Measurements from ENCODE around the gene RAB4A. TPM values are rescaled to one million over a fixed set of nuclear protein-coding genes. Genes with fewer than 3 reads are reported as not detected.

The RAB4A gene
- total RNA-seq, 1 donor from 2014 or later: 63.0 TPM

DNA sequence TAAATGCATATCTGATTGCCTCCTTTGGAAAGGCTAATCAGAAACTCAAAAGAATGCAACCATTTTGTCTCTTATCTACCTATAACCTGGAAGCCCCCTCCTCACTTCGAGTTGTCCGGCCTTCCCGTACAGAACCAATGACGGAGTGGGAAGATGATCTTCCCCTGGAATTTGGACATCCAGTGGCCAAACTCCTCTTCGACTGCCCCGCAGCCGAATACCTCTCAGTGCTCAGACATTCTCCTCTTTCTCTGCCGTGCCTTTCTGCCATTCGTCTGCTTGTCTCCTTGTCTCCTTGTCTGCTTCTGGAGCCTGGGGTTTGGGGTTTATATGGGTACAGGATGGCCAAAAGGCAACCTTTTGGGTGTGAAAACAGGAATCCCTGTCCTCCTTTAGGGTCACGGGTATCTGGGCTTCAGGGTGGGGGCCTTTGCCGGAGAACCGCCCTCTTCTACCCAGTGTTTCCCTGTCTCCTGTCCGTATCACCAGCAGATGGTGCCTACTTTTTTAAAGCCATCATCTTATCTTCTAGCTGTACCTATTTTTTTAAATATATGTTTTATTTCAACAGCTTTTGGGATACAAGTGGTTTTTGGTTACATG lies 35.9 kb upstream of the RAB4A start:
- DNase-seq: no peak
- H3K4me1 Mint-ChIP-seq (ENCODE audit: low read depth, unreplicated experiment): peaks cover 4% of the 10 kb centered on the region
- no peaks in the 10 kb centered on the region for H3K9me3 Mint-ChIP-seq (ENCODE audit: unreplicated experiment)
- H3K36me3 Mint-ChIP-seq (ENCODE audit: unreplicated experiment): no peaks in the 10 kb centered on the region
- H3K27ac Mint-ChIP-seq (ENCODE audit: unreplicated experiment): no peak overlapping the region
- H3K27me3 Mint-ChIP-seq (ENCODE audit: unreplicated experiment): peaks cover 5% of the 10 kb centered on the region
- no peak overlapping the region for H3K4me3 Mint-ChIP-seq (ENCODE audit: unreplicated experiment)
- TF ChIP-seq, protein P1, sequence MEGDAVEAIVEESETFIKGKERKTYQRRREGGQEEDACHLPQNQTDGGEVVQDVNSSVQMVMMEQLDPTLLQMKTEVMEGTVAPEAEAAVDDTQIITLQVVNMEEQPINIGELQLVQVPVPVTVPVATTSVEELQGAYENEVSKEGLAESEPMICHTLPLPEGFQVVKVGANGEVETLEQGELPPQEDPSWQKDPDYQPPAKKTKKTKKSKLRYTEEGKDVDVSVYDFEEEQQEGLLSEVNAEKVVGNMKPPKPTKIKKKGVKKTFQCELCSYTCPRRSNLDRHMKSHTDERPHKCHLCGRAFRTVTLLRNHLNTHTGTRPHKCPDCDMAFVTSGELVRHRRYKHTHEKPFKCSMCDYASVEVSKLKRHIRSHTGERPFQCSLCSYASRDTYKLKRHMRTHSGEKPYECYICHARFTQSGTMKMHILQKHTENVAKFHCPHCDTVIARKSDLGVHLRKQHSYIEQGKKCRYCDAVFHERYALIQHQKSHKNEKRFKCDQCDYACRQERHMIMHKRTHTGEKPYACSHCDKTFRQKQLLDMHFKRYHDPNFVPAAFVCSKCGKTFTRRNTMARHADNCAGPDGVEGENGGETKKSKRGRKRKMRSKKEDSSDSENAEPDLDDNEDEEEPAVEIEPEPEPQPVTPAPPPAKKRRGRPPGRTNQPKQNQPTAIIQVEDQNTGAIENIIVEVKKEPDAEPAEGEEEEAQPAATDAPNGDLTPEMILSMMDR (IDR thresholded peaks at IDR 0.05; ENCODE audit: partially characterized antibody, unreplicated experiment): no peak

- TF ChIP-seq, protein P1 (IDR thresholded peaks at IDR 0.05; ENCODE audit: partially characterized antibody, unreplicated experiment): no peak
- Mint-ChIP-seq H3K27ac (ENCODE audit: unreplicated experiment) (no peak overlapping the region), H3K9me3 (ENCODE audit: unreplicated experiment) (no peaks in the 10 kb centered on the region), H3K4me1 (ENCODE audit: low read depth, unreplicated experiment) (no peaks in the 10 kb centered on the region), H3K4me3 (ENCODE audit: unreplicated experiment) (no peak overlapping the region), H3K27me3 (ENCODE audit: unreplicated experiment) (peaks cover 5% of the 10 kb centered on the region), H3K36me3 (ENCODE audit: unreplicated experiment) (no peaks in the 10 kb centered on the region)
- no peak for DNase-seq
Observed at GRCh38 chr1:229237320-229237719, 33.6 kb upstream of the RAB4A start.

GRCh38 chr1:229238231-229238630 lies 32.7 kb upstream of the RAB4A start:
- Mint-ChIP-seq H3K36me3 (ENCODE audit: unreplicated experiment) (no peaks in the 10 kb centered on the region), H3K4me3 (ENCODE audit: unreplicated experiment) (no peak overlapping the region), H3K9me3 (ENCODE audit: unreplicated experiment) (no peaks in the 10 kb centered on the region), H3K27ac (ENCODE audit: unreplicated experiment) (no peak overlapping the region), H3K27me3 (ENCODE audit: unreplicated experiment) (peaks cover 5% of the 10 kb centered on the region), H3K4me1 (ENCODE audit: low read depth, unreplicated experiment) (no peaks in the 10 kb centered on the region)
- DNase-seq: no peak
- TF ChIP-seq, protein P1 (IDR thresholded peaks at IDR 0.05; ENCODE audit: partially characterized antibody, unreplicated experiment): no peak

DNA sequence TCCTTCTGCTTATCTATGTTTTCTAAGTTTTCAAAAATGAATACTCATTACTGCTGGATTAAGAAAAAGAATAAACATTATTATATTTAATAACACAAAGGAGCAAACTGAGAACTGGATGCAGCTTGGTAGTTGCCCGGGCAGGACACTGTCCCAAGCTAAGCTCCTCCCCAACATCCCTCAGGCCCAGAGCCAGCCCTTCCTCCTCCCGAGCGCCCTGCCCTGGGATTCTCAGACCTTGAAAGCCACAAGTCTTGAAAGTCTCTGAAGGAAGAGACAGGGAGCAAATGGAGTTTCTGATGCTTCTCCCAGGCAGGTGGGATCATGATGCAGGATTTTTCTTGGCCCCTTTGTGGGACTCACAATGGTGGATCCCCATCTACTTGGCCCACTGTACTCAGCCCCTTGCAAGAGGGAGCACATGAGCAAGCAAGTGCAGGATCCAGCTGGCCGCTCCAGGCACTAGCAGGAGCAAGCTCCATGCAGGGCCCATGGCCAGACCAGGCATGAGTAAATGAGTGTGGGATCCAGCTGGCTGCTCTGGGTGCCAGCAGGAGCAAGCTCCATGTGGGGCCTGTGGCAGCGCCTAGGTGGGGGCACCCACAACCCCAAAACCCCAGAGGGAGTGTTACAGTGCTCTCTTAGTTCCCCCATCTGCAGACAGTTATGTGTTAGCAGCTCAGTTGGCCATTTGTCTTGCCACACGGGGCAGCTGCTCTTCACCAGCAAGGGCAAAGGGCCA lies 32.1 kb upstream of the RAB4A start:
- TF ChIP-seq, protein P1 (IDR thresholded peaks at IDR 0.05; ENCODE audit: partially characterized antibody, unreplicated experiment): no peak
- peaks cover 2% of the 10 kb centered on the region for H3K27me3 Mint-ChIP-seq (ENCODE audit: unreplicated experiment)
- no peak for DNase-seq
- H3K4me3 Mint-ChIP-seq (ENCODE audit: unreplicated experiment): no peak overlapping the region
- no peak overlapping the region for H3K27ac Mint-ChIP-seq (ENCODE audit: unreplicated experiment)
- no peaks in the 10 kb centered on the region for H3K36me3 Mint-ChIP-seq (ENCODE audit: unreplicated experiment)
- no peaks in the 10 kb centered on the region for H3K4me1 Mint-ChIP-seq (ENCODE audit: low read depth, unreplicated experiment)
- no peaks in the 10 kb centered on the region for H3K9me3 Mint-ChIP-seq (ENCODE audit: unreplicated experiment)

GRCh38 chr1:229240532-229240931 lies 30.4 kb upstream of the RAB4A start:
- H3K9me3 Mint-ChIP-seq (ENCODE audit: unreplicated experiment): no peaks in the 10 kb centered on the region
- TF ChIP-seq, protein P1 (IDR thresholded peaks at IDR 0.05; ENCODE audit: partially characterized antibody, unreplicated experiment): no peak
- no peak for DNase-seq

More at GRCh38 chr1:229240532-229240931, 30.4 kb upstream of the RAB4A start:
- H3K27me3 Mint-ChIP-seq (ENCODE audit: unreplicated experiment): no peaks in the 10 kb centered on the region
- H3K4me1 Mint-ChIP-seq (ENCODE audit: low read depth, unreplicated experiment): no peaks in the 10 kb centered on the region
- H3K36me3 Mint-ChIP-seq (ENCODE audit: unreplicated experiment): no peaks in the 10 kb centered on the region
- H3K4me3 Mint-ChIP-seq (ENCODE audit: unreplicated experiment): no peak overlapping the region
- H3K27ac Mint-ChIP-seq (ENCODE audit: unreplicated experiment): no peak overlapping the region

Measured in glutamatergic neuron (in vitro differentiated cells).